Natural killer cell treated with Interleukin-12 subunit alpha and Interleukin-12 subunit beta and Interleukin-15 and Interleukin-18, amount 100 ng/mL, for 72 hours (primary cell): Measurements from ENCODE around the gene KCNJ1. TPM values are rescaled to one million over a fixed set of nuclear protein-coding genes. Genes with fewer than 3 reads are reported as not detected.

Source experiments
- ATAC-seq, 2 donors: fragments of 150-1000 bp; cut with Tn5 transposase in 1 of 2; sonication (Bioruptor Pico), chemical (Tn5 transposase) in 1 of 2; 2 replicates each; pipeline ENCODE4 v1.10.0; 2021
- DNase-seq: peaks from one replicate; pipeline ENCODE4 v3.0.0; 2022; ENCODE audit warnings: low spot score
- H3K27ac Mint-ChIP-seq, 2 donors: 1 replicate in 1 of 2; 2 replicates in 1 of 2; pipeline ENCODE4 v1.8.0; 2022; ENCODE audit warnings: mixed read lengths in 2 of 2, mild to moderate bottlenecking in 1 of 2, moderate library complexity in 1 of 2
- H3K27me3 Mint-ChIP-seq, 2 donors: 1 replicate in 1 of 2; 2 replicates in 1 of 2; pipeline ENCODE4 v1.8.0; 2022; ENCODE audit warnings: mixed read lengths in 2 of 2
- H3K36me3 Mint-ChIP-seq: one replicate; pipeline ENCODE4 v1.8.0; 2022; ENCODE audit warnings: mixed read lengths
- H3K4me1 Mint-ChIP-seq, 2 donors: 1 replicate in 1 of 2; 2 replicates in 1 of 2; pipeline ENCODE4 v1.8.0; 2022; ENCODE audit warnings: low read depth in 2 of 2, mixed read lengths in 2 of 2, mild to moderate bottlenecking in 1 of 2
- H3K4me3 Mint-ChIP-seq: one replicate; pipeline ENCODE4 v1.8.0; 2022; ENCODE audit warnings: mixed read lengths
- H3K9me3 Mint-ChIP-seq: 2 replicates; pipeline ENCODE4 v1.8.0; 2022; ENCODE audit warnings: mixed read lengths
- total RNA-seq, 2 donors: library from RNA; stranded (reverse); gene quantifications; one replicate each; pipeline ENCODE4 v1.2.3, GENCODE V29; 2022

The KCNJ1 gene
- total RNA-seq, 2 donors from 2014 or later, result not detected

DNA sequence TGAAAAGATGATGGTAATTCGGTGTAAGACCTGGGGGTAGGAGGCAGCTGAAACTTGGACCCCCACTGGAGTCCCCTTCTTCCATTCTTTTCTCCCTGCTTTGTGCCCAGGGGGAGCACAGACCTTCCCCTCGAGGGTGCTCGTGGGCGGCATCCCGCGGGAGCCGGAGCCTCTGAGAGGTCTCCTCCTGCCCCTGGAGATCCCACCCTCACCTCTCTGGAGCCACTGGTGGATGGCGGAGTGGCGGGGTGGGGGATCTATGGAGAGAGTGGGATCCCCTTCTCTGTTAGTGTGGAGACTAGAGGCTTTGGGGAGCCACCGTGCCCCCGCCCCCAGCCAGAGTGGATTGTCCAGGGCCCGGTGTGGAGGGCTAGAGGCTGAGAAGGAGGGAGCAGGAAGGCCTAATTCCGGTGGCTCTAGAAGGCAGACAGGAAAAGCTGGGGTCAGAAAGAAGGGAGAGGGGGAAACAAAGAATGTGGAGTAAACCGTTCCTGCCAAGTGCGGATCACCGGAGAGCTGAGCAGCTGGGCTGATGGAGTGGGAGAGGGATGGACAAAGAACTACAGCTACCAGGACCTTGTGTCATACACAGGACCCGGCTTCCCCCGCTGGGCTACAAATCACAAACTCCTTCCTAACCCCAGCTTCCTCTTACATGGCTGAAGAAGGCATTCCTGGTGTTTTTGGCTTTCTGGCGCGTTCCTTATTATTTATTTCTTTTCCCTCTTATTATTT is 41.9 kb downstream of the KCNJ1 start:
- no peaks in the 10 kb centered on the region for H3K9me3 Mint-ChIP-seq
- H3K4me1 Mint-ChIP-seq, result peaks cover 19 to 20% of the 10 kb centered on the region in 2 donors
- no peak for DNase-seq
- no peak overlapping the region for H3K4me3 Mint-ChIP-seq
- H3K27ac Mint-ChIP-seq, result no peak overlapping the region
- H3K36me3 Mint-ChIP-seq, result peaks cover 5% of the 10 kb centered on the region
- ATAC-seq, result no peak
- H3K27me3 Mint-ChIP-seq, result no peaks in the 10 kb centered on the region

DNA sequence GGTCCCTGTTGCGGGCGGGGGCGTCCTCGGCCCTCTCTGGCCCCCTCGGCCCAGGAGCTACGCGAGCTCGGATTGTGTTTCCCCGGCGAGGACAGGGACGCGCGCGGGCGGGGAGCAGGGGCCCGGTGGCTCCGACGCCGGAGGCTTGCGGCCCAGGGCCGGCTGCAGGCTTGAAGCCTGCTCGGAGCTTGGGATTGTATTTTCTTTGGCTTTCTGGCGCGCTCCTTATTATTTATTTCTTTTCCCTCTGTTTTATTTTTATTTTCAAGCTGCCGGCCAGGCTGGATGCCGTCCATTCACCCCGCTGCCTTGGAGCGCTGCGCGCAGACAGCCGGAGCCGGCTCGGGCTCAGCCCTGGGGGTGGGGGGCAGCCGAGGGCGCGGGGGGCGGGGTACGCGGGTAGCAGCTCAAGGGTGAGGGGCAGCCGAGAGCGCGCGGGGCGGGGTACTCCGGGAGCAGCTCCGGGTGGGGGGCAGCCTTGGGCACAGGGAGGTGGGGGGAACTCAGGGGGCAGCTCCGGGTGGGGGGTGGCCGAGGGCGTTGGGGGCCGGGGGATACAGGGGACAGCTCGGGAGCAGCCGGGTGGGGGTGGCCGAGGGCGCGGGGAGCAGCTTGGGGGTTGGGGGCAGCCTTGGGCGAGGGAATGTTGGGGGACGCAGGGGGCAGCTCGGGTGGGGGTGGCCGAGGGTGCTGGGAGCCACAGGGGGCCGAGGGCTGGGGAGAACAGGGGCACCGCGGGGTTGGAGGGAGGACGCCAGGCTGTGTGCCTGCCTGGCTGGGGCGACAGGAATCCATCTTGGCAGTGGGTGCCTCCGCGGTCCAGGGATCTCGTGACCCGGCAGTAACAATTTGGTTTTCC is 42.7 kb downstream of the KCNJ1 start:
- H3K27ac Mint-ChIP-seq, result peak overlapping the region in 1 of 2 donors; percentile 61
- H3K27me3 Mint-ChIP-seq, result no peaks in the 10 kb centered on the region
- peaks cover 12 to 19% of the 10 kb centered on the region in 2 donors for H3K4me1 Mint-ChIP-seq
- no peak for ATAC-seq
- no peak for DNase-seq
- H3K9me3 Mint-ChIP-seq, result no peaks in the 10 kb centered on the region
- H3K36me3 Mint-ChIP-seq, result peaks cover 5% of the 10 kb centered on the region
- no peak overlapping the region for H3K4me3 Mint-ChIP-seq

GRCh38 chr11:128823753-128824152 is 43.3 kb downstream of the KCNJ1 start:
- H3K9me3 Mint-ChIP-seq, result no peaks in the 10 kb centered on the region
- peak overlapping the region in 1 of 2 donors; percentile 61 for H3K27ac Mint-ChIP-seq
- DNase-seq (no peak), ATAC-seq (no peak)
- H3K4me3 Mint-ChIP-seq, result no peak overlapping the region
- peaks cover 12 to 21% of the 10 kb centered on the region in 2 donors for H3K4me1 Mint-ChIP-seq
- no peaks in the 10 kb centered on the region for H3K27me3 Mint-ChIP-seq
- H3K36me3 Mint-ChIP-seq, result peaks cover 5% of the 10 kb centered on the region

DNA sequence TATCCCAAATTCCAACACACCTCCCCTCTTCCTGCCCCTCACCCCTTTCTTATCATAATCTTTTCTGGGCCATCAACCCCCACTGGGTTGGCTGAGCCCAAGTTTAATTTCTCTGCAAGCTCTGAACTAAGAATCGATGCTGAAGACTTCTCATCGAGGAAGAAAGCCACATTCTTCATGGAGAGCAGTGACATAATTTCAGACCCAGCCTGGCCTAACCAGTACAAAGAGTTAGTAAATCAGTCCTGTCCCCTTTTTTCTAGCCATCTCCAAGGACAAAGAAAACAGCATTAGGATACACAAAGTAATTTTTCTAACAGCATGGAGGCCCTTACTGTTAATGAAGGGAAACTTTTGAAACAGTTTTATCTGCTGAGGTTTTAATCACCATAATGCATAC is 45.0 kb downstream of the KCNJ1 start:
- DNase-seq, result no peak
- Mint-ChIP-seq H3K9me3 (no peaks in the 10 kb centered on the region), H3K27me3 (no peaks in the 10 kb centered on the region), H3K4me1 (peaks cover 12 to 21% of the 10 kb centered on the region in 2 donors), H3K27ac (peak overlapping the region in 1 of 2 donors; percentile 61), H3K4me3 (no peak overlapping the region), H3K36me3 (peaks cover 5% of the 10 kb centered on the region)
- no peak for ATAC-seq

- H3K36me3 Mint-ChIP-seq, result peaks cover 5% of the 10 kb centered on the region
Observed at GRCh38 chr11:128821556-128821955, 45.5 kb downstream of the KCNJ1 start.

GRCh38 chr11:128819198-128819597 is 47.9 kb downstream of the KCNJ1 start:
- ATAC-seq, result no peak
- no peaks in the 10 kb centered on the region for H3K9me3 Mint-ChIP-seq
- H3K36me3 Mint-ChIP-seq, result peaks cover 5% of the 10 kb centered on the region

More at GRCh38 chr11:128821556-128821955, 45.5 kb downstream of the KCNJ1 start:
- H3K4me1 Mint-ChIP-seq, result peaks cover 12 to 21% of the 10 kb centered on the region in 2 donors
- no peaks in the 10 kb centered on the region for H3K9me3 Mint-ChIP-seq
- DNase-seq (no peak), ATAC-seq (no peak)
- H3K4me3 Mint-ChIP-seq, result no peak overlapping the region
- no peaks in the 10 kb centered on the region for H3K27me3 Mint-ChIP-seq
- no peak overlapping the region for H3K27ac Mint-ChIP-seq

DNA sequence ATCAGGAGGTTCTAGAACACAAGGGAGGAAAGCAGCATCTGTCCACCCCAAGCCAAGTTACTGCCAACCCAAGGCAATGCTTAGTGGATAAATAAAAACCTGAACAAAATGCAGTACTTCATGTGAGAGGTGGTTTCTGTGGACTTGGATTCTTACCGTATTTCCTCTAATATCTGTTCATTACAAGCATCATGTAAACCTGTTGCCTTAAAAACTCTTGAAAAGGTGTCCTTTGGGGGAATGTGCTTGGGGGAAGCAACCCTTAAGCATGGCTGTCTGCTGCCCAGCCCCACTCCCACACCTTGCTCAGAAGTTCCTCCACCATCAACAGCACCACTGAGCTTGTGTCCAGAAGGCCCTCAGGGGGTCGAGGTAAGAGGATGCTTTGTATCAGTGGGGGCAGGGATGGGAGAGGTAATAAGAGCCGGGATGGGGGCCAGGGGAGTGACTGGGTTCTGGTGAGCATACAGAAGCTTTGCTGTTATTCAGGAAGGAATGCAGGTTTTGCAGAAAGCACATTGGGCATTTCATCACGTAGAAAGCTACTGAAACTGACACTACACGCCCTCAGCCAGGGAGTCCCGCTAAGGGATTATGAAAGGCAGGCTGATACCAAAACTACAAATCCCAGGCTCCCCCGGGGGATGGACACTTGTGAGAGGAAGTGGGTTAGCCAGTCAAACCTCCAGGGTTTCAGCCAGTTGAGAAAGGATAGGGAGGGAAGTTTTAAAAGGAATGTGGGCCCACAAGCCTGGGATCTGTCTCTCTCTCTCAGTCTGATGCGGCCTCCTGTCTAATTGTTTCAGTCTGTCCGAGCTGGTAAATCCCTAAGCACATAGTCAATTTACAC is 52.0 kb downstream of the KCNJ1 start:
- Mint-ChIP-seq H3K36me3 (peaks cover 8% of the 10 kb centered on the region), H3K4me3 (no peak overlapping the region), H3K27ac (no peak overlapping the region), H3K27me3 (no peaks in the 10 kb centered on the region), H3K4me1 (peaks cover 0 to 17% of the 10 kb centered on the region in 2 donors), H3K9me3 (no peaks in the 10 kb centered on the region)
- DNase-seq (no peak), ATAC-seq (peak in 1 of 2 donors; percentile 52)

More at GRCh38 chr11:128819198-128819597, 47.9 kb downstream of the KCNJ1 start:
- Mint-ChIP-seq H3K4me1 (peaks cover 12 to 18% of the 10 kb centered on the region in 2 donors), H3K27ac (peak overlapping the region in 1 of 2 donors; percentile 55), H3K4me3 (no peak overlapping the region), H3K27me3 (no peaks in the 10 kb centered on the region)
- DNase-seq, result no peak

DNA sequence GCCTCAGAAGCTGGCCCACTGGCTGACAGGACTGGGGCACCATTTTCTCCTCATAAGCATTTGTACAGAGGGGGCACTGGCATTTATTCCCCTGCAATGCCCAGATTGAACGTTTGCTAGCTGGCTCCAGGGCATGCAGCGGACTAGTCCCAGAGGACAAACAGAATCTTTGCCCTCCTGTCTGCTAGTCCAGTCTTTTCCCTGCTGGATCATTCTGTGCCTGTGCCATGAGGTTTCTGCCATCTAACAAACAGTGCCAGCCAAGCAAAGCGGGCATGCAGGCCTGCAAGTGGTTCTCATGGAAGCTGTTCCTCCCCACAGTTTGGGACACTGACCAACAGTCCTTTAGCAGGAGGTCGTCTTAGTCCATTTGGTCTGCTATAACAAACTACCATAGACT is 53.4 kb downstream of the KCNJ1 start:
- no peak for DNase-seq
- Mint-ChIP-seq H3K4me3 (no peak overlapping the region), H3K27me3 (no peaks in the 10 kb centered on the region), H3K9me3 (no peaks in the 10 kb centered on the region), H3K36me3 (peaks cover 14% of the 10 kb centered on the region), H3K4me1 (peaks cover 0 to 10% of the 10 kb centered on the region in 2 donors), H3K27ac (peak overlapping the region in 1 of 2 donors; percentile 33)
- ATAC-seq, result no peak

DNA sequence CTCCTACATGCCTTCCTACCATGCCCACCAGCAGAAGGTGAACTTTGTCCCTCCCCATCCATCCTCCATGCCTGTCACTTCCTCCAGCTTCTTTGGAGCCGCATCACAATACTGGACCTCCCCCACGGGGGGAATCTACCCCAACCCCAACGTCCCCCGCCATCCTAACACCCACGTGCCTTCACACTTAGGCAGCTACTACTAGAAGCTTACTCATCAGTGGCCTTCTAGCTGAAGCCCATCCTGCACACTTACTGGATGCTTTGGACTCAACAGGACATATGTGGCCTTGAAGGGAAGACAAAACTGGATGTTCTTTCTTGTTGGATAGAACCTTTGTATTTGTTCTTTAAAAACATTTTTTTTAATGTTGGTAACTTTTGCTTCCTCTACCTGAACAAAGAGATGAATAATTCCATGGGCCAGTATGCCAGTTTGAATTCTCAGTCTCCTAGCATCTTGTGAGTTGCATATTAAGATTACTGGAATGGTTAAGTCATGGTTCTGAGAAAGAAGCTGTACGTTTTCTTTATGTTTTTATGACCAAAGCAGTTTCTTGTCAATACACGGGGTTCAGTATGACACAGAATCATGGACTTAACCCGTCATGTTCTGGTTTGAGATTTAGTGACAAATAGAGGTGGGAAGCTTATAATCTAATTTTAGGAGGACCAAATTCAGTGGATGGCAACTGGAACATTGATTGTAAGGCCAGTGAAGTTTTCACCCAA is 56.1 kb downstream of the KCNJ1 start:
- peak overlapping the region; percentile 36 to 49 for H3K27ac Mint-ChIP-seq
- H3K27me3 Mint-ChIP-seq, result no peaks in the 10 kb centered on the region
- H3K36me3 Mint-ChIP-seq, result peaks cover 20% of the 10 kb centered on the region
- no peak for DNase-seq
- peak; percentile 38 to 61 for ATAC-seq
- H3K4me3 Mint-ChIP-seq, result no peak overlapping the region
- H3K9me3 Mint-ChIP-seq, result no peaks in the 10 kb centered on the region
- H3K4me1 Mint-ChIP-seq, result peaks cover 11 to 18% of the 10 kb centered on the region in 2 donors

DNA sequence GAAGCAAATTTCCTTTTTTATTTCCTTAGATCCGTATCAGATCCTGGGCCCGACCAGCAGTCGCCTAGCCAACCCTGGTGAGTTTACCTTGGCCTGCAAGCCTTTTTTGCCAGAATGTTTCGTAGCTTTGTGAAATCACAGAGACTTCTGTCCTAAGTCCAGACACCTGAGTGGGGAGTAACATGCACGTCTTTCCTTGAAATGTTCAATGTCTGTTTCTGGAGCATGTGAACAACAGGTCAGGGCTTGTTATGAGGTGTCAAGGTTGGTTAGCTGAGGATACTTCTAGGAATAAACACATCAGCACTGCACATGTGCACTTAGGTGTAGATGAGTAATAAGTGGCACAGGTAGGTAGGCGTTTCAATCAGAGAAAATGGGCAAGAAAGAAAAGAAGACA is 58.0 kb downstream of the KCNJ1 start:
- no peaks in the 10 kb centered on the region for H3K9me3 Mint-ChIP-seq
- DNase-seq (no peak), ATAC-seq (no peak)
- H3K4me3 Mint-ChIP-seq, result no peak overlapping the region
- peaks cover 21 to 24% of the 10 kb centered on the region in 2 donors for H3K4me1 Mint-ChIP-seq
- H3K27ac Mint-ChIP-seq, result peak overlapping the region in 1 of 2 donors; percentile 12
- H3K27me3 Mint-ChIP-seq, result no peaks in the 10 kb centered on the region
- H3K36me3 Mint-ChIP-seq, result peaks cover 20% of the 10 kb centered on the region

GRCh38 chr11:128807909-128808308 is 59.2 kb downstream of the KCNJ1 start:
- ATAC-seq (no peak), DNase-seq (no peak)
- peaks cover 32 to 34% of the 10 kb centered on the region in 2 donors for H3K4me1 Mint-ChIP-seq
- H3K4me3 Mint-ChIP-seq, result no peak overlapping the region
- H3K27me3 Mint-ChIP-seq, result no peaks in the 10 kb centered on the region
- peak overlapping the region in 1 of 2 donors; percentile 18 for H3K27ac Mint-ChIP-seq
- H3K36me3 Mint-ChIP-seq, result peaks cover 28% of the 10 kb centered on the region
- no peaks in the 10 kb centered on the region for H3K9me3 Mint-ChIP-seq

DNA sequence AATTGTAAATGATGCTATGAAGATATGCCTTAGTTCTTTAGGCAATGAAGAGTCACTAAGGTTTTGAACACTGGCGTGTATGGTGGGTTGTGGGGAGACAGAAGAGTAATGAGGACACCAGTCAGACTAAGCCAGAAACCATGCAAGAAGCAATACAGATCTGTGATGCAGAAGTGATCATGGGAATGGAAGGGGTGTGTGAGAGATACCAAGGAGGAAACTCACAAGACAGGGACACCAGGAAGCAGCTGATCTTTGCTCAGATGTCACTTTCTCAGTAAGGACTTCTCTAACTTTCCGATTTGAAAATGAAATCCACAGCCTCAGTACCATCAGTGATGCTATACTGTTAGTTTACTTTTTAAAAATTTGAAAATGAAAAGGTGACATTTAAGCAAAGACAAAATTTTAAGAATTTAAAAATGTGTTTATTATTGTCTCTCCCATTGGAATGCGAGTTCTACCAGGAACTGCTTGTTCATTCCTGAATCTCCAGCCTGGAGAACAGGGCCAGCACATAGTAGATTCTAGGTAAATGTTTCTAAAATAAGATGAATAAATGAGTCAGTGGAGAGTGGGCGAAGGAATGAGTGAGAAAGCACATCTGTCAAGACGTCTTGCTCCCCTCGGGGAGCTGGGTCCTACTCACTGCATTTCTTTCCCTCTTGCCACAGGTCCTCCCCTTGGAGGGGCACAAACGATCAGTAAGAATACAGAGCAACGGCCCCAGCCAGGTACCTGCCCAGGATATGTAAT is 60.4 kb downstream of the KCNJ1 start:
- Mint-ChIP-seq H3K4me1 (peaks cover 42 to 46% of the 10 kb centered on the region in 2 donors), H3K36me3 (peaks cover 31% of the 10 kb centered on the region), H3K27ac (peak overlapping the region; percentile 18 to 48), H3K4me3 (no peak overlapping the region), H3K27me3 (no peaks in the 10 kb centered on the region), H3K9me3 (no peaks in the 10 kb centered on the region)
- ATAC-seq (no peak), DNase-seq (no peak)
